AG10803 (cell line): ENCODE measurements around the gene DNMBP.
"Not testable (repeated sequence)": the region's sequence is repeated elsewhere in the genome, so short reads cannot be mapped to it uniquely, and the experiment has no call there.

Experiments
- DNase-seq: peaks from one replicate; pipeline ENCODE4 v3.0.0; 2010; ENCODE audit warnings: low read depth
- H3K4me3 ChIP-seq: 2 replicates; pipeline ENCODE4 v1.5.1; 2011; ENCODE audit warnings: mild to moderate bottlenecking, low read length, control low read depth
- CTCF ChIP-seq: conservative IDR thresholded peaks from 2 replicates; pipeline ENCODE4 v1.5.1; 2011; ENCODE audit warnings: mild to moderate bottlenecking, low read length, control low read depth, inconsistent platforms

Gene DNMBP

DNA sequence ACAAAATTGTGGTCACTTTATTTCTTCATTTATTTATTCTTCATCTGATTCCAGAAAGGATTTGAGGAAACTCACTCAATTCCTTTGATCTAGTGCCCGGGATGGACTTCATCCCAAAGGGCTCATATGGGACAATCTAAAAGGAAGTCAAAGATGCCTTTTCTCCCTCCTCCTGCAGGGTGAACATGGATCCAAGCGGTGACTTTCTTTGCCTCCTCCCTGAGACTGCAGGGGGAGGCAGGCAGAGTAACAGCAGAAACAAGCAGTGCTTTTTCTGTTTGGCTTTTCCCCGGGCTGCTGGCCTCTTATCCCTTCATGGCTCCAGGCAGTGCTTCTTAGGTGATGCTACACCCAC is 10.0 kb upstream of the DNMBP start:
- peak; percentile 29 for TF ChIP-seq CTCF
- DNase-seq: no peak
- H3K4me3 ChIP-seq: no peak overlapping the region

- DNase-seq: no peak
- no peak overlapping the region for H3K4me3 ChIP-seq
- no peak for TF ChIP-seq CTCF
Measured at GRCh38 chr10:100014071-100014762, 4.5 kb upstream of the DNMBP start.

GRCh38 chr10:100013621-100014020 is 3.9 kb upstream of the DNMBP start:
- H3K4me3 ChIP-seq: no peak overlapping the region
- no peak for DNase-seq
- TF ChIP-seq CTCF: no peak

DNA sequence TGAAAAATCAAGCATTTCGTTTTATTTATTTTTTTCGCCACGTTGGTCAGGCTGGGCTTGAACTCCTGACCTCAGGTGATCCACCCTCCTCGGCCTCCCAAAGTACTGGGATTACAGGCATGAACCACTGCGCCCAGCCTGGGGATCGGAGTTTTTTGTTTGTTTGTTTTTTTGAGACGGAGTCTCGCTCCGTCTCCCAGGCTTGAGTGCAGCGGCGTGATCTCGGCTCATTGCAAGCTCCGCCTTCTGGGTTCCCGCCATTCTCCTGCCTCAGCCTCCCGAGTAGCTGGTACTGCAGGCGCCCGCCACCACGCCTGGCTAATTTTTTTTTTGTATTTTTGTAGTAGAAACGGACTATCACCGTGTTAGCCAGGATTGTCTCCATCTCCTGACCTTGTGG is 2.2 kb upstream of the DNMBP start:
- not testable (repeated sequence) for H3K4me3 ChIP-seq, DNase-seq

- H3K4me3 ChIP-seq: peak overlapping the region; percentile 93
- DNase-seq: no peak
- peak; percentile 43 for TF ChIP-seq CTCF
Measured at GRCh38 chr10:100009283-100009792, 409 bp downstream of the DNMBP start.

DNA sequence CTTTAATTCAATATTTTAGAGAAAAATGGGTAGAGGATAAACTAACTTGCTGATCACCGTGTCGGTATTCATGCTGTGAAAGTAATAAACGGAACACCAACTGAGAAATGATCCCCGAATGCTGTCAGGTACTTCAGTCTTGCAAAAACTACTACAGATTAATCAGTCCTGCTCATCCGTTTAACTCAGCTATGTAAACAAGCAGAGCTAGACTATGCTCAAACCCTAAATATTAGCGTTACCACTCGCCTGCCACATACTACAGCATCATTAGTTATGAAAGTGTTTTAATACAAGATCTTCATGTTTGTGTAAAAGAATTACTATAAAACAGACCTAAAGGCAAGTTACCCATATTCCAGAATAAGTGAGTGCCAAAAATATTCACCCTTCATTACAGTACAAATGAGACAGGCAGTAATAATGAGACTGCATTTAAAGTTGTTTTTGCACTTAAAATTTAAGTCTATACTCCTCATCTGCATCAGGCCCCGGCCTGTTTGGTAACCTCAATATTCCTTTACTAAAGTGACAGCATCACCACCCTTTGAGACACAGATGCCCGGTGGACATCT is 952 bp downstream of the DNMBP start:
- peak overlapping the region; percentile 93 for H3K4me3 ChIP-seq
- no peak for TF ChIP-seq CTCF
- peak; percentile 15 for DNase-seq

- DNase-seq: peak; percentile 68
- no peak for TF ChIP-seq CTCF
- peak overlapping the region; percentile 93 for H3K4me3 ChIP-seq
Measured at GRCh38 chr10:100008142-100008522, 1.6 kb downstream of the DNMBP start.
